ENCODE results near the gene FUT9.

DNA sequence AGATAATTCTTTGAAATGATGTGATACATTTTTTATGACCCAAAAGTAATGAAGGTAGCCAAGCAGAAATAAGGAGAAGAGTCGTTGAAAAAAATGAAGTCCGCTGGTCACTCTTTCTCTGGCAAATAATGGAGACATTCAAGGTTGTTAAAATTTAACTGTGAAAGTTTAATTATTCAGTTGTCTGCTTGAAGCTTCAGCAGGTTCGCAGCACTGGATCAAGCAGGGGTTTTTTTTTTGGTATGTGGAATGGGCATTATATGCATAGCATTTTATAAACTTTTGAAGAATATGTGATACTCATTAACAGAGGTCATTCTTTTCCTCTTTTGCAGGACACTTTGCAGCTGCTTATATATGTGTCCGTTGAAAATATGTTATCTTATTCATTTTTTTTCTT is 21.6 kb upstream of the FUT9 start:
- TF ChIP-seq, protein P1, sequence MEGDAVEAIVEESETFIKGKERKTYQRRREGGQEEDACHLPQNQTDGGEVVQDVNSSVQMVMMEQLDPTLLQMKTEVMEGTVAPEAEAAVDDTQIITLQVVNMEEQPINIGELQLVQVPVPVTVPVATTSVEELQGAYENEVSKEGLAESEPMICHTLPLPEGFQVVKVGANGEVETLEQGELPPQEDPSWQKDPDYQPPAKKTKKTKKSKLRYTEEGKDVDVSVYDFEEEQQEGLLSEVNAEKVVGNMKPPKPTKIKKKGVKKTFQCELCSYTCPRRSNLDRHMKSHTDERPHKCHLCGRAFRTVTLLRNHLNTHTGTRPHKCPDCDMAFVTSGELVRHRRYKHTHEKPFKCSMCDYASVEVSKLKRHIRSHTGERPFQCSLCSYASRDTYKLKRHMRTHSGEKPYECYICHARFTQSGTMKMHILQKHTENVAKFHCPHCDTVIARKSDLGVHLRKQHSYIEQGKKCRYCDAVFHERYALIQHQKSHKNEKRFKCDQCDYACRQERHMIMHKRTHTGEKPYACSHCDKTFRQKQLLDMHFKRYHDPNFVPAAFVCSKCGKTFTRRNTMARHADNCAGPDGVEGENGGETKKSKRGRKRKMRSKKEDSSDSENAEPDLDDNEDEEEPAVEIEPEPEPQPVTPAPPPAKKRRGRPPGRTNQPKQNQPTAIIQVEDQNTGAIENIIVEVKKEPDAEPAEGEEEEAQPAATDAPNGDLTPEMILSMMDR (IDR thresholded peaks at IDR 0.05): no peak
- TF ChIP-seq EZH2 (IDR thresholded peaks at IDR 0.05): no peak

Measured in neural progenitor cell (in vitro differentiated cells).